SU-DHL-6 (cell line): ENCODE measurements around the gene DLG2.

Experiments used
- EZH2phosphoT487 ChIP-seq: fragments of 200-600 bp; sonication (generic), shearing (Covaris generic); conservative IDR thresholded peaks from 2 replicates; pipeline ENCODE4 v1.6.1; 2018; ENCODE audit warnings: mild to moderate bottlenecking, antibody characterized with exemption, low read length, moderate library complexity, mixed read lengths
- TF ChIP-seq, protein P1 (sequence below): fragments of 200-600 bp; sonication (generic); IDR thresholded peaks from one replicate; pipeline ENCODE4 v1.5.1; 2017; ENCODE audit warnings: antibody characterized with exemption, mild to moderate bottlenecking, low read length, moderate library complexity; ENCODE audit not compliant: insufficient read depth, poor library complexity, severe bottlenecking

DNA sequence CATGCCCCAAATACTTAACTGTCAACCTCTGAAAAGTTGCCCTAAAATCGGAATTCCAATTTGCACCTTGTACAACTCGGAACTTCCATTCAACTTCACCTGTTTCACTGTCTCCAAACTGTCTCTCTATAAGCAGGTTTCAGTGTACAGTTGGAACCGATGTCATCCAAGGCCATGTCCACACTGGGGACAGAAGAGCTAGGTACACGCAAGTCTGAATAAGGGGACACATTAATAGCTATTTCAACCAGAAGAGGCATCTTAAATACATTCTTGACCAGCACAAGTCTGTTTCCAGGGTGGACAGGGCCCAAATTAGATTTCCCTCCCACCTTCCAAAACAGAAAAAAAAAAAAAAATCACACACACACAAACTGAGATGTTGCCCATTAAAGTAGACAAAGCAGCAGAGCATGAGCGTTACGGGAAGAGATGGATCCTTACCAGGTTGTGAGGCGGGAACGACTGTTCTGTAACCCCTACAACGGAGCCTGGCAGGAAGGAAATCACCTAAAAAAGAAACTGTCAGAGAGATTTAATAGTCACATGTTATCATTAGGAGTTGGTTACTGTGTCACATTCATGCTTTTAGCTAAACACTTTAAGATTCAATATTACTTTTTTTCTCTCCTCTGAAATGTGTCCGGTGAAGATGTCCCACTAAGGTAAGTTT is 36.1 kb upstream of the DLG2 start:
- TF ChIP-seq, protein P1, sequence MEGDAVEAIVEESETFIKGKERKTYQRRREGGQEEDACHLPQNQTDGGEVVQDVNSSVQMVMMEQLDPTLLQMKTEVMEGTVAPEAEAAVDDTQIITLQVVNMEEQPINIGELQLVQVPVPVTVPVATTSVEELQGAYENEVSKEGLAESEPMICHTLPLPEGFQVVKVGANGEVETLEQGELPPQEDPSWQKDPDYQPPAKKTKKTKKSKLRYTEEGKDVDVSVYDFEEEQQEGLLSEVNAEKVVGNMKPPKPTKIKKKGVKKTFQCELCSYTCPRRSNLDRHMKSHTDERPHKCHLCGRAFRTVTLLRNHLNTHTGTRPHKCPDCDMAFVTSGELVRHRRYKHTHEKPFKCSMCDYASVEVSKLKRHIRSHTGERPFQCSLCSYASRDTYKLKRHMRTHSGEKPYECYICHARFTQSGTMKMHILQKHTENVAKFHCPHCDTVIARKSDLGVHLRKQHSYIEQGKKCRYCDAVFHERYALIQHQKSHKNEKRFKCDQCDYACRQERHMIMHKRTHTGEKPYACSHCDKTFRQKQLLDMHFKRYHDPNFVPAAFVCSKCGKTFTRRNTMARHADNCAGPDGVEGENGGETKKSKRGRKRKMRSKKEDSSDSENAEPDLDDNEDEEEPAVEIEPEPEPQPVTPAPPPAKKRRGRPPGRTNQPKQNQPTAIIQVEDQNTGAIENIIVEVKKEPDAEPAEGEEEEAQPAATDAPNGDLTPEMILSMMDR = no peak
- no peak for TF ChIP-seq EZH2phosphoT487
